Kidney (tissue), 14 donors: Measurements from ENCODE around the gene FBXO48. TPM values are rescaled to one million over a fixed set of nuclear protein-coding genes. Genes with fewer than 3 reads are reported as not detected.

ENCODE experiments used
- DNase-seq, 5 donors: peaks; one replicate each; pipeline ENCODE4 v3.0.0-alpha.2; 2013 to 2020
- FAIRE-seq: peaks from 2 replicates; lab custom pipeline; 2012; peaks lifted over from hg19 to GRCh38; lab: Jason Lieb, UNC
- H3K27ac ChIP-seq, 2 donors: one replicate each; pipeline ENCODE4 v1.7.0; 2013; ENCODE audit warnings: low read depth in 2 of 2, low read length in 2 of 2, inconsistent platforms in 1 of 2
- H3K27me3 ChIP-seq: one replicate; pipeline ENCODE4 v1.7.1; 2013; ENCODE audit warnings: low read length, inconsistent platforms; ENCODE audit not compliant: control insufficient read depth, insufficient read depth
- H3K36me3 ChIP-seq, 3 donors: one replicate each; pipeline versions ENCODE4 v1.7.0 to v1.7.1; 2013; ENCODE audit warnings: low read length in 3 of 3, control low read depth in 1 of 3, inconsistent platforms in 1 of 3; ENCODE audit not compliant: insufficient read depth in 3 of 3, control insufficient read depth in 2 of 3
- H3K4me1 ChIP-seq, 3 donors: one replicate each; pipeline versions ENCODE4 v1.7.0 to v1.7.1; 2013; ENCODE audit warnings: low read length in 3 of 3, inconsistent platforms in 1 of 3, low read depth in 1 of 3; ENCODE audit not compliant: control insufficient read depth in 2 of 3, insufficient read depth in 2 of 3
- H3K4me3 ChIP-seq, 3 donors: one replicate each; pipeline versions ENCODE4 v1.7.0 to v1.8.1; 2013; ENCODE audit warnings: low read length in 3 of 3, control low read depth in 1 of 3, inconsistent platforms in 1 of 3
- H3K9ac ChIP-seq, 3 donors: one replicate each; pipeline versions ENCODE4 v1.7.0 to v1.7.1; 2013; ENCODE audit warnings: low read length in 3 of 3, control low read depth in 1 of 3, inconsistent platforms in 1 of 3
- H3K9me3 ChIP-seq, 3 donors: one replicate each; pipeline versions ENCODE4 v1.7.0 to v1.7.1; 2013; ENCODE audit warnings: low read length in 3 of 3, control low read depth in 1 of 3, inconsistent platforms in 1 of 3; ENCODE audit not compliant: control insufficient read depth in 2 of 3, insufficient read depth in 1 of 3
- CTCF ChIP-seq: IDR thresholded peaks from 3 replicates; pipeline ENCODE4 v1.5.1; 2012; ENCODE audit warnings: mild to moderate bottlenecking, moderate library complexity, borderline replicate concordance; ENCODE audit not compliant: insufficient read depth; ENCODE audit errors: extremely low read depth
- intact Hi-C: fragments of 100-400 bp; cut with DNase I; formaldehyde crosslinking; loops from one replicate; pipeline ENCODE4 v1.11.1; 2022
- polyA plus RNA-seq: library from polyadenylated mRNA; stranded (reverse); fragments of 350-450 nt; fragmentation: Illumina TruSeq; extraction: RNeasy Lipid Tissue Mini Kit (QIAGEN cat#74804); gene quantifications from one replicate; pipeline ENCODE4 v1.2.3, GENCODE V29; 2014; ENCODE audit warnings: low read depth, low replicate concordance; ENCODE audit not compliant: insufficient read depth
- total RNA-seq: library from RNA; stranded (reverse); fragmentation: NEBNext Ultra II Directional; extraction: Animal tissue kit (Norgen Biotek cat#: 25700); gene quantifications from one replicate; pipeline ENCODE4 v1.2.1, GENCODE V29; 2021
- donor health status: control.
- donor health status: control.
- donor health status: control.
- donor health status: control.
- donor health status: control.
- donor health status: DM: yes; HTN: yes; CAD: no.
- donor health status: Normal renal cell carcinoma (clear cell type).

Gene FBXO48
- total and polyA plus RNA-seq, 2 donors from 2014 or later, result 0.86 to 1.3 TPM

- intact Hi-C loops, result no loop called here
- Histone ChIP-seq H3K36me3 (no peaks in the 10 kb centered on the region), H3K4me1 (no peaks in the 10 kb centered on the region), H3K27me3 (no peaks in the 10 kb centered on the region), H3K9ac (no peak overlapping the region), H3K4me3 (no peak overlapping the region), H3K27ac (no peak overlapping the region), H3K9me3 (no peaks in the 10 kb centered on the region)
- DNase-seq (no peak), FAIRE-seq (no peak)
- no peak for TF ChIP-seq CTCF
Observed at GRCh38 chr2:68475110-68475509, 8.0 kb upstream of the FBXO48 start.

- intact Hi-C loops, result no loop called here
- Histone ChIP-seq H3K4me1 (peaks cover 0 to 5% (median 0%) of the 10 kb centered on the region in 3 donors), H3K36me3 (no peaks in the 10 kb centered on the region), H3K9me3 (no peaks in the 10 kb centered on the region), H3K27me3 (no peaks in the 10 kb centered on the region), H3K27ac (no peak overlapping the region), H3K9ac (no peak overlapping the region), H3K4me3 (no peak overlapping the region)
- FAIRE-seq, result no peak
- DNase-seq, result no peak
- TF ChIP-seq CTCF, result no peak
Observed at GRCh38 chr2:68472796-68473414, 5.8 kb upstream of the FBXO48 start.

DNA sequence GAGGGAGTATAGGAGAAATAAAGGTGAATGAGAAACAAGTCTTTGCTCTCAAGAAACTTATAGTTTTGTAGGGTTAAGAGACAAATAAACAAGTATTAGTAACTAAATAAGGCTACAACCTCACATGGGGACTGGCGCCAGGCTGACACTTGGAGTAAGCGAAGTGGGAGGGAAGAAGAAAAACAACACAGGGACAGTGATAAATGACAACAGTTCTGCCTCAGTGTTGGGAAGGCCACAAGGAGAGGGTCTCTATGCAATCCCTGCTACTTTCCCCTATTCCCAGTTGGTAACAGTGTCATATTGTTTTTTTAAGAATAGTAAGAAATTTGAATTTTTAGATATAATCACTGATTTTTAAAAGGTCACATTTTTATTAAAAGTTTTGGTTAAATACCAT, 4.3 kb upstream of the FBXO48 start:
- Histone ChIP-seq H3K4me3 (no peak overlapping the region), H3K36me3 (no peaks in the 10 kb centered on the region)
- FAIRE-seq, result no peak

More for the DNA sequence above, 4.3 kb upstream of the FBXO48 start:
- Histone ChIP-seq H3K27me3 (no peaks in the 10 kb centered on the region), H3K4me1 (peaks cover 0 to 5% (median 2%) of the 10 kb centered on the region in 3 donors), H3K9me3 (no peaks in the 10 kb centered on the region), H3K9ac (no peak overlapping the region), H3K27ac (no peak overlapping the region)
- no peak for TF ChIP-seq CTCF
- intact Hi-C loops, result no loop called here
- DNase-seq, result no peak
